ENCODE measurements around the gene CTXND1.

- no peak for TF ChIP-seq CTCF (IDR thresholded peaks at IDR 0.05; ENCODE audit: low read length)
- no peak for TF ChIP-seq EZH2 (optimal IDR thresholded peaks at IDR 0.05; ENCODE audit: low read depth, low read length)
Measured at GRCh38 chr15:80183886-80184285, 68.1 kb downstream of the CTXND1 start.
